Activated CD8-positive, alpha-beta memory T cell treated with anti-CD3 and anti-CD28 coated beads for 36 hours (primary cell): ENCODE measurements around the gene TMEM98. TPM values are rescaled to one million over a fixed set of nuclear protein-coding genes. Genes with fewer than 3 reads are reported as not detected.
"Not testable (repeated sequence)": the region's sequence is repeated elsewhere in the genome, so short reads cannot be mapped to it uniquely, and the experiment has no call there.

ENCODE experiments used
- CTCF ChIA-PET: fragments of 350-600 bp; sonication (Branson Sonifier 250); formaldehyde crosslinking; loops from one replicate; lab custom pipeline; 2021; ENCODE audit warnings: antibody characterized with exemption; lab: Charles Lee
- POLR2A ChIA-PET: fragments of 350-600 bp; sonication (Branson Sonifier 250); formaldehyde crosslinking; loops from one replicate; lab custom pipeline; 2021; ENCODE audit warnings: antibody characterized with exemption; lab: Charles Lee
- total RNA-seq, 2 experiments: library from RNA; stranded (reverse); gene quantifications; one replicate each; pipeline ENCODE4 v1.2.3, GENCODE V29; 2021

Gene TMEM98
- total RNA-seq, 2 experiments from 2014 or later = not detected

GRCh38 chr17:32935726-32936125, 7.8 kb downstream of the TMEM98 start:
- CTCF ChIA-PET = interaction anchor here (1.0 to 4.2 kb wide), 9 partner anchors 20 to 187 kb away, joined by 3 to 30 read pairs (median 5); partner anchors contain the start of gene MYO1D
- POLR2A ChIA-PET = no interaction called here

GRCh38 chr17:32936186-32936893, 8.4 kb downstream of the TMEM98 start:
- CTCF ChIA-PET = interaction anchor here (1.0 to 4.2 kb wide), 10 partner anchors 20 to 188 kb away, joined by 3 to 30 read pairs (median 4); partner anchors contain the start of gene MYO1D
- POLR2A ChIA-PET = no interaction called here

GRCh38 chr17:32936894-32937500, 9.0 kb downstream of the TMEM98 start:
- CTCF ChIA-PET = interaction anchor here (1.0 to 4.2 kb wide), 10 partner anchors 21 to 188 kb away, joined by 3 to 30 read pairs (median 4); partner anchors contain the start of gene MYO1D
- POLR2A ChIA-PET = no interaction called here

GRCh38 chr17:32940706-32941390, 12.9 kb downstream of the TMEM98 start:
- ChIA-PET POLR2A (no interaction called here), CTCF (interaction anchor here (0.9 to 2.2 kb wide), 6 partner anchors 11 to 63 kb away, joined by 3 to 7 read pairs (median 4); no protein-coding TSS in a partner anchor)

- POLR2A ChIA-PET = no interaction called here
- CTCF ChIA-PET = interaction anchor here (0.9 to 2.2 kb wide), 5 partner anchors 10 to 57 kb away, joined by 3 to 7 read pairs (median 4); no protein-coding TSS in a partner anchor
Measured at GRCh38 chr17:32941419-32942032, 13.6 kb downstream of the TMEM98 start.

GRCh38 chr17:32943206-32943605, 15.3 kb downstream of the TMEM98 start:
- ChIA-PET POLR2A (no interaction called here), CTCF (interaction anchor here (1.5 to 2.2 kb wide), 2 partner anchors 8 to 55 kb away, joined by 4 to 7 read pairs; no protein-coding TSS in a partner anchor)

- CTCF ChIA-PET = interaction anchor here (1.5 kb wide), 1 partner anchor 54 kb away, joined by 4 read pairs; no protein-coding TSS in a partner anchor
- POLR2A ChIA-PET = no interaction called here
Measured at GRCh38 chr17:32943647-32944191, 15.8 kb downstream of the TMEM98 start.

GRCh38 chr17:32944248-32945020, 16.5 kb downstream of the TMEM98 start:
- ChIA-PET CTCF (interaction anchor here (1.5 kb wide), 1 partner anchor 54 kb away, joined by 4 read pairs; no protein-coding TSS in a partner anchor), POLR2A (no interaction called here)

- POLR2A ChIA-PET = no interaction called here
- CTCF ChIA-PET = no interaction called here
Measured at GRCh38 chr17:32946375-32947135, 18.6 kb downstream of the TMEM98 start.

GRCh38 chr17:32947736-32948135, 19.8 kb downstream of the TMEM98 start:
- POLR2A ChIA-PET = no interaction called here
- CTCF ChIA-PET = no interaction called here

- CTCF ChIA-PET = no interaction called here
- POLR2A ChIA-PET = no interaction called here
Measured at GRCh38 chr17:32949181-32949580, 21.2 kb downstream of the TMEM98 start.

- POLR2A ChIA-PET = not testable (repeated sequence)
- CTCF ChIA-PET = interaction anchor here (1.6 kb wide), 1 partner anchor 11 kb away, joined by 7 read pairs; no protein-coding TSS in a partner anchor
Measured at GRCh38 chr17:32952491-32952890, 24.5 kb downstream of the TMEM98 start.

- CTCF ChIA-PET = no interaction called here
- POLR2A ChIA-PET = no interaction called here
Measured at GRCh38 chr17:32953045-32953444, 25.1 kb downstream of the TMEM98 start.

GRCh38 chr17:32953857-32954256, 25.9 kb downstream of the TMEM98 start:
- POLR2A ChIA-PET = no interaction called here
- CTCF ChIA-PET = no interaction called here

- CTCF ChIA-PET = no interaction called here
Measured at GRCh38 chr17:32954477-32954876, 26.5 kb downstream of the TMEM98 start.

GRCh38 chr17:32955155-32955554, 27.2 kb downstream of the TMEM98 start:
- CTCF ChIA-PET = no interaction called here
- POLR2A ChIA-PET = no interaction called here

More at GRCh38 chr17:32954477-32954876, 26.5 kb downstream of the TMEM98 start:
- POLR2A ChIA-PET = no interaction called here

GRCh38 chr17:32956240-32956970, 28.5 kb downstream of the TMEM98 start:
- POLR2A ChIA-PET = no interaction called here
- CTCF ChIA-PET = no interaction called here
